Astrocyte of the spinal cord (primary cell): Measurements from ENCODE around the gene TJP2.

Source experiments
- DNase-seq: peaks from one replicate; pipeline ENCODE4 v3.0.0; 2011; ENCODE audit warnings: low read depth, low spot score
- H3K4me3 ChIP-seq: 2 replicates; pipeline ENCODE4 v1.5.1; 2011; ENCODE audit warnings: low read depth, mild to moderate bottlenecking, low read length, moderate library complexity
- in situ Hi-C: cut with HindIII; loops from 2 replicates; pipeline ENCODE4 v1.10.0; 2017; ENCODE audit warnings: low sequenced_read_pairs
- TF ChIP-seq, protein P1 (sequence below): IDR thresholded peaks from 2 replicates; pipeline ENCODE4 v1.5.1; 2012; ENCODE audit warnings: low read depth, mild to moderate bottlenecking, low read length, inconsistent platforms

Gene TJP2

DNA sequence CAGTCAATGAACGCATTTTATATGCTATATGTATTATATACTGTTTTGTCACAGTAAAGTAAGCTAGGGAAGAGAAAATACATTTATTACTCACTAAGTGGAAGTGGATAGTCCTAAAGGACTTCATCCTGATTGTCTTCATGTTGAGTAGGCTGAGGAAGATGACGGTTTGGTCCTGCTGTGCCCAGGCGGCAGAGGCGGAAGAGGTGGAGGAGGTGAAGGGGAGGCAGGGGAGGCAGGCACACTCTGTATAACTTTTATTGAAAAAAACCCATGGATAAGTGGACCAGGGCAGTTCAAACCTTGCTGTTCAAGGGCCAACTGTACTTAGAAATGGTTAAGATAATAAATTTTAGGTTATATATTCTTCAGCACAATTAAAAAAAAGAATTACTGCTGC is 28.5 kb downstream of the TJP2 start:
- in situ Hi-C loops: no loop called here
- H3K4me3 ChIP-seq: no peak overlapping the region
- no peak for DNase-seq
- TF ChIP-seq, protein P1, sequence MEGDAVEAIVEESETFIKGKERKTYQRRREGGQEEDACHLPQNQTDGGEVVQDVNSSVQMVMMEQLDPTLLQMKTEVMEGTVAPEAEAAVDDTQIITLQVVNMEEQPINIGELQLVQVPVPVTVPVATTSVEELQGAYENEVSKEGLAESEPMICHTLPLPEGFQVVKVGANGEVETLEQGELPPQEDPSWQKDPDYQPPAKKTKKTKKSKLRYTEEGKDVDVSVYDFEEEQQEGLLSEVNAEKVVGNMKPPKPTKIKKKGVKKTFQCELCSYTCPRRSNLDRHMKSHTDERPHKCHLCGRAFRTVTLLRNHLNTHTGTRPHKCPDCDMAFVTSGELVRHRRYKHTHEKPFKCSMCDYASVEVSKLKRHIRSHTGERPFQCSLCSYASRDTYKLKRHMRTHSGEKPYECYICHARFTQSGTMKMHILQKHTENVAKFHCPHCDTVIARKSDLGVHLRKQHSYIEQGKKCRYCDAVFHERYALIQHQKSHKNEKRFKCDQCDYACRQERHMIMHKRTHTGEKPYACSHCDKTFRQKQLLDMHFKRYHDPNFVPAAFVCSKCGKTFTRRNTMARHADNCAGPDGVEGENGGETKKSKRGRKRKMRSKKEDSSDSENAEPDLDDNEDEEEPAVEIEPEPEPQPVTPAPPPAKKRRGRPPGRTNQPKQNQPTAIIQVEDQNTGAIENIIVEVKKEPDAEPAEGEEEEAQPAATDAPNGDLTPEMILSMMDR: no peak

DNA sequence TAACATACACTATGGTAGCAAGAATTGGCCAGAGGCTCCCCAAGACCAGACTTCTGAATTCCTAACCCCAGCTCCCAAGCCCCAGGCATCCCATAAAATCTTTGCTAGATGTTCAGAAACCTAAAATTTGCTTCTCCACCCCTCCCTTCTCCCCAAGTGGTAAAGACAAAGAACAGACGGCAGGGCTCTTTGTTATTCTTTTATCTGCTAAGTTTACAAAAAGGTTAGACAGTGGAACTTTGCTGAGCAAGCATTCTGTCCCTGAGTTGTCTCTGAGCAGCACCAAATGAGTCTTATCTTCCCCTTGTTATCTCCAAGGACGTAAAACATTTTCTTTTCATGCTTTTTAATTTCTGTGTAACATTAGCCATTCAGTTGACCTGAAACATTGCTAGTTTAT is 30.2 kb downstream of the TJP2 start:
- in situ Hi-C loops: no loop called here
- DNase-seq: no peak
- TF ChIP-seq, protein P1: no peak
- no peak overlapping the region for H3K4me3 ChIP-seq

DNA sequence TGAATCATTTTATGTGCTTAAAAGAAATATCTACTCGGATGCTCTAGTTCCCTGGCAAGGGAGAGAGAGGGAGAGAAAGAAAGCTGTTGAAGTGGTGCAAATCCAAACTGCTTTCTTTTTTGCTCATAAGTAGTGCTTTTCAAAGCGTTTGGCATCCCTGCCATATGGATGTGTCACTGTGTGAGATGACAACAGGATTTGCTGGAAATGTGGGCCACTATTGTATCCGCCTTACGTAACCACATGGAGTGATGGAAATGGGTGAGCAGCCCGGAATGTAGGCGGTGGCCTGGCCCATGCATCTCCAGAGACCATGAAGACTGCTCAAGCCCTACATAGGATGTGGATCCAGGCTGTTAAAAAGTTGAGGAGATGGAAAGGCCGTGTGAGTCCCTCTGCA is 30.8 kb downstream of the TJP2 start:
- TF ChIP-seq, protein P1: no peak
- H3K4me3 ChIP-seq: no peak overlapping the region
- DNase-seq: no peak
- in situ Hi-C loops: no loop called here

DNA sequence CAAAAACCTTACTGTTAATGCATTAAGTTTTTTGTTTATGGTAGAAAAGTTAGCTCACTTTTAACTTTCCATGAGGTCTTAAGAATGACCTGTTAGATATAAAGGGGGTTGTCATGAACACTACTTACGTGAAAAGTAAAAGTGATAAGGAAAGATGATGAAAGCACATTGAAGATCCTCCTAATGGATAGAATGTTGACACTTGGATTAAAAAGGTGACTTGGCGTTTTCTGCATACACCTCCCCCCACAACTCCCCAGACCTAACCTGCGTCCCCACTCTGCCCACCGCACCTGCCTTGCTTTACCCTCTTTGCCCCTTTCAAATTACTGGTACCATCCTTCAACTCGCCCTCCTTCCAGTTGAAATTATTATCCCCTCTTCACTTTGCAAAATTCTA is 32.0 kb downstream of the TJP2 start:
- TF ChIP-seq, protein P1: no peak
- no peak for DNase-seq
- in situ Hi-C loops: no loop called here
- H3K4me3 ChIP-seq: no peak overlapping the region

DNA sequence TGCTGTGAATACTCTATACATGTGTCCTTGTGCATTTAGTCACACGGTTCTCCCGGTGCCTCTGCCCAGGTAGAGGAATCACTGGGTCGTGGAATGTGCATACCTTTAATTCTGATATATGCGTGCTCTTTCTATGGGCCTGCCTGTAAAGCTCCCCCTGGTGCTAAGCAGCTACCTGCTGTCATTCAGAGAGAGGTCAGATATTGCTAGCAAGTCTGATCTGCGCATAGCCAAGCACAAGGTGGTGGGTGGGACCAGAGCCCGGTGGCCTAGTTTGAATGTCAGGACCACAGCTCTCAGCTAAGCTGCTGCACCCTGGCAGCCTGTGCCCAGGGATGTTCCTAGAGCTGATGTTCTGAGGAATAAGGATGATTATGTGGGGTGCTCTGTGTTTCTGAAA is 33.4 kb downstream of the TJP2 start:
- DNase-seq: no peak
- TF ChIP-seq, protein P1: peak; percentile 7
- in situ Hi-C loops: no loop called here

DNA sequence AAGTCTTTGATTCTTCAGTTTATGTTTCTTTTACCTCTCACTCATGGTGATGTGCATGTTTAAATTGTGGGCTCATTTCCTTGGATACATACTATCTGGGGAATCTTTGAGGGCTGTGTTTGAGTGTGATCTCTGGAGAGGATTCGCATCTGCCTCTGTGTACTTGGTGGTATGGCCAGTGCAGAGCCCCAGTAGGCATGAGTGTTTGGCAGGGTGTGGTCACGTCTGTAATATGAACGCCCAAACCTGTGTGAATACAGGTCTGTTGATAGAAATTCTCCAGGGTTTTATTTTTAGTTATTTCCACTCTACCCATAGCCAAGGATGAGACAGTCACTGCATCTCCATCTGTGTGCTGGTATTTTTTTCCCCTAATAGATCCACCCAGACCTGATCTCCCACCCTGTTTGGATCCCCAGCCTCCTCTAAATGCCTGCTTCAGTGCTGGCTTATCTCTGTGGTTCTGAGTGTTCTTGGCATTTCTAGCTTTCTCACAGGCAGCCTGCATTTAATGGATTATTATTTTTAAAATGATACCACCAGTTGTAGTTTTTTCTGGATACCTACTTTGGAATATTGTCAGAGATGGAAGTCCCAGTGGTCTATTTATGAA is 37.5 kb downstream of the TJP2 start:
- TF ChIP-seq, protein P1: no peak
- in situ Hi-C loops: no loop called here
- DNase-seq: no peak
- H3K4me3 ChIP-seq: no peak overlapping the region

More for the DNA sequence above, 33.4 kb downstream of the TJP2 start:
- no peak overlapping the region for H3K4me3 ChIP-seq
